K562 (cell line): ENCODE results near the gene PTPRE. TPM values are rescaled to one million over a fixed set of nuclear protein-coding genes. Genes with fewer than 3 reads are reported as not detected.

Source experiments
- ATAC-seq: fragments of 200-7000 bp; cut with Tn5 transposase; 3 replicates; pipeline ENCODE4 v1.9.1; 2020; ENCODE audit warnings: moderate library complexity
- BruUV-seq: library from RNA; stranded (reverse); fragments of 400-500 nt; replicated peaks from 2 replicates; lab custom pipeline; 2021; lab: Mats Ljungman, UMichigan
- CTCF ChIA-PET: fragments of 300-600 bp; formaldehyde crosslinking; extraction: SDS; loops from one replicate; lab custom pipeline; 2021; ENCODE audit warnings: low intra/inter-chr PET ratio; lab: Yijun Ruan, JAX
- POLR2A ChIA-PET: fragments of 300-600, 350-650 bp; sonication (Branson Sonifier 250); formaldehyde crosslinking; extraction: SDS; loops from one replicate; lab custom pipeline; 2021; ENCODE audit warnings: antibody characterized with exemption, inconsistent platforms; lab: Yijun Ruan, JAX
- DNase-seq, 4 experiments: peaks; one replicate each; pipeline versions ENCODE4 v3.0.0 to v3.0.0-alpha.2; 2011 to 2018; ENCODE audit warnings: low spot score in 3 of 4, mixed read lengths in 3 of 4; ENCODE audit errors: extremely low read depth in 1 of 4
- FAIRE-seq: peaks from 2 replicates; lab custom pipeline; 2011; peaks lifted over from hg19 to GRCh38; lab: Jason Lieb, UNC
- H2AFZ ChIP-seq: 2 replicates; pipeline ENCODE4 v1.6.0; 2011; ENCODE audit warnings: low read depth, low read length, control low read depth, inconsistent platforms
- H3K27ac ChIP-seq: fragments of 200-600 bp; 3 replicates; pipeline ENCODE4 v1.8.0; 2011; ENCODE audit warnings: low read depth, mild to moderate bottlenecking, control low read depth, inconsistent platforms, low read length, moderate library complexity, mixed read lengths; ENCODE audit errors: extremely low read depth
- H3K27me3 ChIP-seq, 2 experiments: fragments of 300-600 bp in 1 of 2; 2 replicates in 1 of 2; 3 replicates in 1 of 2; pipeline versions ENCODE4 v1.6.0 to v1.8.0; 2011; ENCODE audit warnings: inconsistent platforms in 2 of 2, low read length in 2 of 2, mild to moderate bottlenecking in 1 of 2, mixed read lengths in 1 of 2, moderate library complexity in 1 of 2; ENCODE audit not compliant: control insufficient read depth in 2 of 2, insufficient read depth in 2 of 2
- H3K36me3 ChIP-seq: fragments of 300-600 bp; 3 replicates; pipeline ENCODE4 v1.8.0; 2011; ENCODE audit warnings: mild to moderate bottlenecking, low read length, inconsistent platforms; ENCODE audit not compliant: control insufficient read depth, insufficient read depth
- H3K4me1 ChIP-seq, 2 experiments: fragments of 200-600 bp in 1 of 2; replicated peaks in 1 of 2; 2 replicates in 1 of 2; 3 replicates in 1 of 2; pipeline versions ENCODE4 v1.5.1 to v1.8.0; 2011; ENCODE audit warnings: inconsistent platforms in 2 of 2, low read length in 2 of 2, mild to moderate bottlenecking in 1 of 2, mixed read lengths in 1 of 2, moderate library complexity in 1 of 2; ENCODE audit not compliant: control insufficient read depth in 2 of 2, insufficient read depth in 2 of 2
- H3K4me2 ChIP-seq: 2 replicates; pipeline ENCODE4 v1.6.1; 2011; ENCODE audit warnings: low read length, control low read depth, inconsistent platforms, mixed read lengths; ENCODE audit not compliant: insufficient read depth
- H3K4me3 ChIP-seq: fragments of 200-600 bp; sonication (generic), shearing (Covaris generic); 2 replicates; pipeline ENCODE4 v1.5.1; 2016; ENCODE audit warnings: control low read depth, inconsistent platforms
- H3K79me2 ChIP-seq: fragments of 200-600 bp; 3 replicates; pipeline ENCODE4 v1.8.0; 2011; ENCODE audit warnings: low read length, inconsistent platforms; ENCODE audit not compliant: control insufficient read depth, insufficient read depth
- H3K9ac ChIP-seq, 2 experiments: 2 replicates each; pipeline versions ENCODE4 v1.6.0 to v1.6.1; 2011; ENCODE audit warnings: low read depth in 2 of 2, low read length in 2 of 2, control low read depth in 1 of 2, inconsistent platforms in 1 of 2, mild to moderate bottlenecking in 1 of 2, mixed read lengths in 1 of 2; ENCODE audit not compliant: insufficient read depth in 1 of 2
- H3K9me1 ChIP-seq: one replicate; pipeline ENCODE4 v1.6.0; 2011; ENCODE audit warnings: inconsistent platforms, mild to moderate bottlenecking, low read length, moderate library complexity; ENCODE audit not compliant: control insufficient read depth, insufficient read depth
- H3K9me3 ChIP-seq: replicated peaks from 2 replicates; pipeline ENCODE4 v1.5.1; 2011; ENCODE audit warnings: low read depth, low read length, inconsistent platforms; ENCODE audit not compliant: control insufficient read depth, insufficient read depth
- H4K20me1 ChIP-seq: replicated peaks from 2 replicates; pipeline ENCODE4 v1.6.1; 2011; ENCODE audit warnings: low read length, inconsistent platforms, mixed read lengths; ENCODE audit not compliant: control insufficient read depth, insufficient read depth
- ASH1L ChIP-seq: fragments of 450-650 bp; IDR thresholded peaks from 2 replicates; pipeline ENCODE4 v1.6.1; 2018; ENCODE audit warnings: borderline replicate concordance, mild to moderate bottlenecking, low read depth; ENCODE audit not compliant: partially characterized antibody
- FOXJ3 ChIP-seq: sonication (generic); formaldehyde crosslinking; IDR thresholded peaks from 2 replicates; pipeline ENCODE4 v1.4.0; 2020; ENCODE audit warnings: mild to moderate bottlenecking, missing genetic modification reagents
- NCOA6 ChIP-seq: fragments of 450-650 bp; IDR thresholded peaks from 2 replicates; pipeline ENCODE4 v1.6.1; 2017; ENCODE audit warnings: mild to moderate bottlenecking
- PRMT5 ChIP-seq: sonication (generic); formaldehyde crosslinking; IDR thresholded peaks from 2 replicates; pipeline ENCODE4 v1.5.0; 2020; ENCODE audit warnings: missing genetic modification reagents
- PYGO2 ChIP-seq: fragments of 450-650 bp; IDR thresholded peaks from 2 replicates; pipeline ENCODE4 v1.6.1; 2016; ENCODE audit warnings: mild to moderate bottlenecking, missing genetic modification characterization, moderate library complexity, missing compliant biosample characterization
- RERE ChIP-seq: sonication (generic); formaldehyde crosslinking; IDR thresholded peaks from 2 replicates; pipeline ENCODE4 v1.8.0; 2023; ENCODE audit warnings: missing genetic modification reagents, mild to moderate bottlenecking, borderline replicate concordance
- STAT5A ChIP-seq: IDR thresholded peaks from 2 replicates; pipeline ENCODE4 v1.6.1; 2012; ENCODE audit warnings: low read length, inconsistent platforms, borderline replicate concordance
- TAF15 ChIP-seq: fragments of 200-400 bp; formaldehyde crosslinking; IDR thresholded peaks from 2 replicates; pipeline ENCODE4 v1.6.1; 2017; ENCODE audit warnings: mild to moderate bottlenecking, low read depth, low read length, moderate library complexity
- TBP ChIP-seq: optimal IDR thresholded peaks from 2 replicates; pipeline ENCODE3; 2011; ENCODE audit warnings: low read depth, low read length, improper control_type of control experiment
- WGBS: fragments of 100-300 bp; shearing (Covaris generic); methylation state at CpG from one replicate; pipeline ENCODE4 v1.1.6; 2016; ENCODE audit warnings: low coverage, mixed read lengths; ENCODE audit not compliant: insufficient coverage; ENCODE audit errors: missing lambda C conversion rate; 5-methylcytosine and 5-hydroxymethylcytosine counted together
- in situ Hi-C: fragments of 300-500 bp; cut with MboI; formaldehyde crosslinking; loops from 4 replicates; pipeline ENCODE4 v1.15.0; 2018; ENCODE audit warnings: inconsistent platforms, mixed read lengths
- intact Hi-C: fragments of 100-400 bp; cut with micrococcal nuclease; formaldehyde crosslinking; loops from 2 replicates; pipeline ENCODE4 v1.14.2; 2022
- polyA plus RNA-seq, 8 experiments: library from polyadenylated mRNA; depleted of rRNA in 4 of 8; stranded (reverse) in 5 of 8; unstranded in 3 of 8; fragments of >200 nt; fragmentation: Nextera tagmentation in 2 of 8; fragmentation: Illumina TruSeq in 1 of 8; extraction: Ambion mirVana in 2 of 8; extraction: Trizol in 1 of 8; gene quantifications; 2 replicates each; pipeline versions ENCODE4 v1.2.1 to v1.2.3, GENCODE V29; 2011 to 2014; ENCODE audit warnings: inconsistent platforms in 1 of 8, missing spikeins in 1 of 8
- total RNA-seq, 7 experiments: library from RNA; depleted of rRNA in 6 of 7; stranded (reverse); fragments of >200 nt in 6 of 7; fragmentation: Illumina TruSeq in 2 of 7; extraction: Trizol in 2 of 7; gene quantifications; 2 replicates each; pipeline versions ENCODE4 v1.2.1 to v1.2.3, GENCODE V29; 2011 to 2021; ENCODE audit warnings: low replicate concordance in 1 of 7

Gene PTPRE
- total and polyA plus RNA-seq, 9 of the 15 experiments (the other 6 are each of a cell fraction or from before 2014, with no cell fraction given), result 0.01 to 0.13 (median 0.04) TPM; not detected in 4

- no peak overlapping the region for H3K4me2 ChIP-seq
- ChIA-PET POLR2A (interaction anchor here (0.6 to 1.0 kb wide), 2 partner anchors 27 to 237 kb away, joined by 3 to 4 read pairs; no protein-coding TSS in a partner anchor), CTCF (no interaction called here)
- FAIRE-seq (no peak), DNase-seq (no peak), ATAC-seq (no peak)
- TF ChIP-seq ASH1L (no peak), FOXJ3 (CRISPR knock-in tag) (no peak), TBP (no peak), TAF15 (no peak), RERE (no peak), NCOA6 (no peak), PRMT5 (CRISPR knock-in tag) (no peak), PYGO2 (tag) (no peak), STAT5A (no peak)
- H3K4me3 ChIP-seq, result no peak overlapping the region
- no TSS peak for BruUV-seq
- no peaks in the 10 kb centered on the region for H4K20me1 ChIP-seq
- peaks cover 0 to 5% of the 10 kb centered on the region in 2 experiments; a peak in 1 of 5 replicates for H3K4me1 ChIP-seq
- in situ Hi-C loops, result no loop called here
- 0% methylated on average over 5 of the region's 5 CpGs for WGBS
- H3K9me1 ChIP-seq, result no peaks in the 10 kb centered on the region
- H3K27me3 ChIP-seq, result no peaks in the 10 kb centered on the region; a peak in 1 of 5 replicates
- no peak overlapping the region for H2AFZ ChIP-seq
- no peak overlapping the region for H3K9ac ChIP-seq
- H3K27ac ChIP-seq, result no peak overlapping the region
- H3K9me3 ChIP-seq, result no peaks in the 10 kb centered on the region
- intact Hi-C loops, result no loop called here
- H3K79me2 ChIP-seq, result no peaks in the 10 kb centered on the region
- H3K36me3 ChIP-seq, result no peaks in the 10 kb centered on the region
Measured at GRCh38 chr10:127904311-127905000, 2.4 kb upstream of the PTPRE start.
